Mucosa of descending colon (tissue), 3 donors: ENCODE data around the gene ZFAND3. TPM values are rescaled to one million over a fixed set of nuclear protein-coding genes. Genes with fewer than 3 reads are reported as not detected.

Experiments used
- ATAC-seq: fragments of 200-7000 bp; cut with Tn5 transposase; one replicate; pipeline ENCODE4 v1.9.1; 2020; ENCODE audit warnings: mild to moderate bottlenecking, moderate library complexity
- DNase-seq, 3 donors: peaks; one replicate each; pipeline ENCODE4 v3.0.0-alpha.2; 2020
- H3K36me3 ChIP-seq: fragments of 200-600 bp; one replicate; pipeline ENCODE4 v1.8.0; 2021; ENCODE audit warnings: low read depth, mild to moderate bottlenecking
- H3K4me1 ChIP-seq: fragments of 200-600 bp; one replicate; pipeline ENCODE4 v1.8.0; 2021; ENCODE audit warnings: low read depth, mild to moderate bottlenecking
- H3K4me3 ChIP-seq: fragments of 200-600 bp; one replicate; pipeline ENCODE4 v1.8.0; 2021; ENCODE audit warnings: mild to moderate bottlenecking
- H3K9me3 ChIP-seq: fragments of 200-600 bp; one replicate; pipeline ENCODE4 v1.8.0; 2021; ENCODE audit warnings: mild to moderate bottlenecking
- CTCF ChIP-seq: fragments of 200-600 bp; IDR thresholded peaks from one replicate; pipeline ENCODE4 v1.8.0; 2022; ENCODE audit warnings: antibody characterized with exemption, mild to moderate bottlenecking
- intact Hi-C, 2 donors: fragments of 100-400 bp; cut with DNase I in 1 of 2; cut with micrococcal nuclease in 1 of 2; formaldehyde crosslinking; loops; one replicate each; pipeline versions ENCODE4 v1.11.0 to v1.11.1; 2022; cut with DNase I, micrococcal nuclease
- total RNA-seq, 3 donors: library from RNA; stranded (reverse); fragmentation: NEBNext Ultra II Directional in 2 of 3; extraction: Animal tissue kit (Norgen Biotek cat#: 25700) in 2 of 3; gene quantifications; one replicate each; pipeline versions ENCODE4 v1.2.1 to v1.2.4, GENCODE V29; 2021 to 2023
- donor health status: DM: no; HTN: no; CAD: no; lungs with moderate emphysema.
- donor health status: DM: no; HTN: no; CAD: no.
- donor health status: DM: no; HTN: yes; CAD: no.

The ZFAND3 gene
- total RNA-seq, 3 donors from 2014 or later = 63.9 to 84.0 (median 82.2) TPM

GRCh38 chr6:38022688-38023087 lies 203.2 kb downstream of the ZFAND3 start:
- Histone ChIP-seq H3K36me3 (no peaks in the 10 kb centered on the region), H3K4me1 (peaks cover 15% of the 10 kb centered on the region), H3K9me3 (peaks cover 7% of the 10 kb centered on the region), H3K4me3 (no peak overlapping the region)
- intact Hi-C loops = no loop called here
- DNase-seq (no peak), ATAC-seq (no peak)
- TF ChIP-seq CTCF = no peak

GRCh38 chr6:38024908-38025307 lies 205.4 kb downstream of the ZFAND3 start:
- TF ChIP-seq CTCF = no peak
- ATAC-seq (no peak), DNase-seq (no peak)
- Histone ChIP-seq H3K4me1 (peaks cover 8% of the 10 kb centered on the region), H3K36me3 (no peaks in the 10 kb centered on the region), H3K9me3 (peaks cover 7% of the 10 kb centered on the region), H3K4me3 (no peak overlapping the region)
- intact Hi-C loops = no loop called here

GRCh38 chr6:38025451-38025850 lies 205.9 kb downstream of the ZFAND3 start:
- Histone ChIP-seq H3K9me3 (peaks cover 7% of the 10 kb centered on the region), H3K4me1 (peaks cover 8% of the 10 kb centered on the region), H3K36me3 (no peaks in the 10 kb centered on the region), H3K4me3 (no peak overlapping the region)
- TF ChIP-seq CTCF = no peak
- DNase-seq (no peak), ATAC-seq (no peak)
- intact Hi-C loops = no loop called here

- intact Hi-C loops = no loop called here
- DNase-seq (no peak), ATAC-seq (no peak)
- no peak overlapping the region for H3K4me3 ChIP-seq
- peaks cover 8% of the 10 kb centered on the region for H3K4me1 ChIP-seq
- H3K36me3 ChIP-seq = no peaks in the 10 kb centered on the region
- peaks cover 7% of the 10 kb centered on the region for H3K9me3 ChIP-seq
- no peak for TF ChIP-seq CTCF
Observed at GRCh38 chr6:38027685-38028373, 208.3 kb downstream of the ZFAND3 start.

GRCh38 chr6:38030380-38030779 lies 210.9 kb downstream of the ZFAND3 start:
- ATAC-seq = no peak
- DNase-seq = no peak
- Histone ChIP-seq H3K36me3 (no peaks in the 10 kb centered on the region), H3K4me1 (peaks cover 8% of the 10 kb centered on the region), H3K9me3 (no peaks in the 10 kb centered on the region), H3K4me3 (no peak overlapping the region)
- no peak for TF ChIP-seq CTCF
- intact Hi-C loops = no loop called here

- intact Hi-C loops = no loop called here
- no peak for TF ChIP-seq CTCF
- Histone ChIP-seq H3K4me3 (no peak overlapping the region), H3K4me1 (no peaks in the 10 kb centered on the region), H3K9me3 (no peaks in the 10 kb centered on the region), H3K36me3 (no peaks in the 10 kb centered on the region)
- DNase-seq = no peak
- no peak for ATAC-seq
Observed at GRCh38 chr6:38032797-38033196, 213.3 kb downstream of the ZFAND3 start.
